Psoas muscle (tissue), 8 donors: ENCODE measurements around the gene CEP72. TPM values are rescaled to one million over a fixed set of nuclear protein-coding genes. Genes with fewer than 3 reads are reported as not detected.

Source experiments
- ATAC-seq, 4 donors: fragments of 200-7000 bp; cut with Tn5 transposase; one replicate each; pipeline ENCODE4 v1.9.1; 2020; ENCODE audit warnings: moderate library complexity in 3 of 4, mild to moderate bottlenecking in 2 of 4
- DNase-seq, 2 donors: peaks; one replicate each; pipeline ENCODE4 v3.0.0-alpha.2; 2020
- H3K27ac ChIP-seq: fragments of 200-600 bp; one replicate; pipeline ENCODE4 v1.8.0; 2022
- H3K27me3 ChIP-seq, 3 donors: fragments of 200-600 bp in 1 of 3; one replicate each; pipeline versions ENCODE4 v1.6.1 to v1.8.0; 2013 to 2022; ENCODE audit warnings: low read length in 2 of 3, mild to moderate bottlenecking in 2 of 3, moderate library complexity in 1 of 3; ENCODE audit not compliant: insufficient read depth in 3 of 3
- H3K36me3 ChIP-seq, 2 donors: fragments of 200-600 bp in 1 of 2; one replicate each; pipeline versions ENCODE4 v1.6.1 to v1.8.0; 2013 to 2022; ENCODE audit warnings: low read depth in 1 of 2, mild to moderate bottlenecking in 1 of 2, moderate library complexity in 1 of 2; ENCODE audit not compliant: insufficient read depth in 1 of 2
- H3K4me1 ChIP-seq: fragments of 200-600 bp; one replicate; pipeline ENCODE4 v1.8.0; 2022
- H3K4me3 ChIP-seq: fragments of 200-600 bp; one replicate; pipeline ENCODE4 v1.8.0; 2022; ENCODE audit warnings: mild to moderate bottlenecking
- H3K9me3 ChIP-seq: fragments of 200-600 bp; one replicate; pipeline ENCODE4 v1.8.0; 2022
- CTCF ChIP-seq: fragments of 200-600 bp; IDR thresholded peaks from one replicate; pipeline ENCODE4 v1.8.0; 2022; ENCODE audit warnings: antibody characterized with exemption
- WGBS, 3 donors: extraction: QIAGEN DNeasy Blood & Tissue Kit; methylation state at CpG; one replicate each; pipeline versions ENCODE4 v1.1.6 to v1.1.7; 2013; 5-methylcytosine and 5-hydroxymethylcytosine counted together
- intact Hi-C, 2 donors: fragments of 100-400 bp; cut with DNase I; formaldehyde crosslinking; loops; one replicate each; pipeline versions ENCODE4 v1.11.0 to v1.14.2; 2022
- polyA plus RNA-seq, 3 donors: library from polyadenylated mRNA; stranded (reverse); fragments of 200-250 nt; gene quantifications; one replicate each; pipeline ENCODE4 v1.2.3, GENCODE V29; 2013
- total RNA-seq, 4 donors: library from RNA; stranded (reverse); fragmentation: NEBNext Ultra II Directional in 2 of 4; extraction: Animal tissue kit (Norgen Biotek cat#: 25700) in 2 of 4; gene quantifications; one replicate each; pipeline versions ENCODE4 v1.2.1 to v1.2.4, GENCODE V29; 2021 to 2023
- donor health status: healthy with polysubstance abuse.
- donor health status: DM: no; HTN: no; CAD: no; lungs with moderate emphysema.
- donor health status: Bipolar disorder and iron deficiency.
- donor health status: healthy.
- donor health status: DM: yes; HTN: yes; CAD: no.
- donor health status: DM: no; HTN: no; CAD: no.
- donor health status: DM: no; HTN: no; CAD: no.
- donor health status: DM: yes; HTN: yes; CAD: no.

The CEP72 gene
- total and polyA plus RNA-seq, 7 donors = 0.43 to 2.4 (median 0.71) TPM

- TF ChIP-seq CTCF = peak; percentile 95
- Histone ChIP-seq H3K27me3 (no peaks in the 10 kb centered on the region), H3K4me3 (peak overlapping the region; percentile 16), H3K9me3 (no peaks in the 10 kb centered on the region), H3K27ac (no peak overlapping the region), H3K36me3 (no peaks in the 10 kb centered on the region), H3K4me1 (peaks cover 36% of the 10 kb centered on the region)
- 9 to 10% (median 9%) methylated on average over 25 to 27 of the region's 27 CpGs for WGBS, 3 donors
- intact Hi-C loops = loop anchor here (2.0 kb wide), 1 partner anchor 231 kb away; no protein-coding TSS in a partner anchor
- DNase-seq = peak; percentile 79 to 89
- peak; percentile 77 to 86 (median 80) for ATAC-seq
Measured at GRCh38 chr5:671459-672328, 59.6 kb downstream of the CEP72 start.

GRCh38 chr5:672329-673160, 60.4 kb downstream of the CEP72 start:
- DNase-seq (peak; percentile 59 to 75), ATAC-seq (peak in 1 of 4 donors; percentile 3)
- no peaks in the 10 kb centered on the region for H3K9me3 ChIP-seq
- TF ChIP-seq CTCF = no peak
- WGBS, 3 donors = 10 to 21% (median 12%) methylated on average over 27 of the region's 27 CpGs
- peaks cover 36% of the 10 kb centered on the region for H3K4me1 ChIP-seq
- H3K4me3 ChIP-seq = no peak overlapping the region
- H3K36me3 ChIP-seq = no peaks in the 10 kb centered on the region
- H3K27ac ChIP-seq = no peak overlapping the region
- intact Hi-C loops = loop anchor here in 1 of 2 donors (2.0 kb wide), 1 partner anchor 230 kb away; no protein-coding TSS in a partner anchor
- no peaks in the 10 kb centered on the region for H3K27me3 ChIP-seq

- Histone ChIP-seq H3K9me3 (no peaks in the 10 kb centered on the region), H3K4me1 (peaks cover 36% of the 10 kb centered on the region), H3K27ac (peak overlapping the region; percentile 64), H3K36me3 (no peaks in the 10 kb centered on the region), H3K27me3 (no peaks in the 10 kb centered on the region), H3K4me3 (no peak overlapping the region)
- ATAC-seq (no peak), DNase-seq (peak in 1 of 2 donors; percentile 45)
- 37 to 57% (median 38%) methylated on average over 19 of the region's 19 CpGs for WGBS, 3 donors
- intact Hi-C loops = loop anchor here in 1 of 2 donors (2.0 kb wide), 1 partner anchor 230 kb away; no protein-coding TSS in a partner anchor
- no peak for TF ChIP-seq CTCF
Measured at GRCh38 chr5:673161-673830, 61.2 kb downstream of the CEP72 start.

GRCh38 chr5:673831-674629, 61.9 kb downstream of the CEP72 start:
- ATAC-seq = peak; percentile 62 to 86 (median 84)
- peak overlapping the region; percentile 64 for H3K27ac ChIP-seq
- no peak overlapping the region for H3K4me3 ChIP-seq
- TF ChIP-seq CTCF = peak; percentile 7
- DNase-seq = peak; percentile 44 to 84
- WGBS, 3 donors = 19 to 48% (median 20%) methylated on average over 24 to 27 of the region's 27 CpGs
- no peaks in the 10 kb centered on the region for H3K9me3 ChIP-seq
- intact Hi-C loops = loop anchor here in 1 of 2 donors (2.0 kb wide), 1 partner anchor 229 kb away; no protein-coding TSS in a partner anchor
- H3K36me3 ChIP-seq = no peaks in the 10 kb centered on the region
- H3K27me3 ChIP-seq = no peaks in the 10 kb centered on the region
- peaks cover 36% of the 10 kb centered on the region for H3K4me1 ChIP-seq
